Fibroblast of mammary gland (primary cell): Measurements from ENCODE around the gene CHST11.

ENCODE experiments used
- DNase-seq: peaks from one replicate; pipeline ENCODE4 v3.0.0-alpha.2; 2010; ENCODE audit warnings: low read depth
- H3K4me3 ChIP-seq: 2 replicates; pipeline ENCODE4 v1.5.1; 2011; ENCODE audit warnings: low read depth, mild to moderate bottlenecking, low read length, moderate library complexity; ENCODE audit not compliant: control insufficient read depth
- CTCF ChIP-seq: conservative IDR thresholded peaks from 2 replicates; pipeline ENCODE4 v1.5.1; 2011; ENCODE audit warnings: low read depth, low read length, inconsistent platforms; ENCODE audit not compliant: control insufficient read depth, insufficient read depth

The CHST11 gene

GRCh38 chr12:104708891-104709290 is 252.1 kb downstream of the CHST11 start:
- no peak overlapping the region for H3K4me3 ChIP-seq
- DNase-seq: no peak
- TF ChIP-seq CTCF: no peak

GRCh38 chr12:104709692-104710435 is 253.1 kb downstream of the CHST11 start:
- TF ChIP-seq CTCF: no peak
- no peak overlapping the region for H3K4me3 ChIP-seq
- peak; percentile 33 for DNase-seq

- H3K4me3 ChIP-seq: peak overlapping the region; percentile 28
- DNase-seq: peak; percentile 92
- TF ChIP-seq CTCF: no peak
Measured at GRCh38 chr12:104710940-104711689, 254.4 kb downstream of the CHST11 start.

- DNase-seq: no peak
- H3K4me3 ChIP-seq: no peak overlapping the region
- no peak for TF ChIP-seq CTCF
Measured at GRCh38 chr12:104712477-104712876, 255.7 kb downstream of the CHST11 start.

GRCh38 chr12:104712968-104713367 is 256.2 kb downstream of the CHST11 start:
- no peak overlapping the region for H3K4me3 ChIP-seq
- TF ChIP-seq CTCF: no peak
- DNase-seq: no peak

- TF ChIP-seq CTCF: no peak
- no peak overlapping the region for H3K4me3 ChIP-seq
- DNase-seq: no peak
Measured at GRCh38 chr12:104713444-104713843, 256.7 kb downstream of the CHST11 start.

- TF ChIP-seq CTCF: no peak
- no peak overlapping the region for H3K4me3 ChIP-seq
- no peak for DNase-seq
Measured at GRCh38 chr12:104714369-104714768, 257.6 kb downstream of the CHST11 start.
